Esophagus muscularis mucosa (tissue), 3 donors: Measurements from ENCODE around the gene FMN1.

Source experiments
- POLR2AphosphoS5 ChIP-seq, 2 donors: sonication (generic); formaldehyde crosslinking; IDR thresholded peaks; one replicate each; pipeline ENCODE4 v1.6.1; 2017; ENCODE audit warnings: antibody characterized with exemption in 2 of 2
- TF ChIP-seq, protein P1 (sequence below), 3 experiments: fragments of 200-600 bp in 2 of 3; fragments of 450-650 bp in 1 of 3; sonication (generic) in 2 of 3; IDR thresholded peaks; one replicate each; pipeline ENCODE4 v1.5.1; 2017 to 2019; ENCODE audit warnings: antibody characterized with exemption in 3 of 3, mild to moderate bottlenecking in 2 of 3, moderate library complexity in 1 of 3

DNA sequence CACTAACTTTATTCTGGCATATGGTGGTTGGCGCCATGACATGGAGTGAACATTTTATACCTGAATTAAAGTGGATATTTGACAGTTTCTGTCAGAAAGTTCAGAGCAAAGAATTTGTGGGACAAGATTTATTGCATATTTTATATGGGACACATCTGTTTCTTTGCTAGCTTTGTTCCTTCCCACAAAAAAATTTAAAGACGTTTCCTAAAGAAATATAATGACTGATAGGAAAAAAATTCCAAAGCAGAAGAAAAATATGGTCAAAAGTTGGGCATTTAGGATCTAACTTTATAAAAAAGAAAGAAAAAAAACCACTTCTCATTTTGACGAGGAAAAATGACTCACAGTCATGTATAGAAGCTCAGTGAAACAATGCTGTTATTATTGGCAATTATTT is 375.1 kb downstream of the FMN1 start:
- TF ChIP-seq, protein P1, sequence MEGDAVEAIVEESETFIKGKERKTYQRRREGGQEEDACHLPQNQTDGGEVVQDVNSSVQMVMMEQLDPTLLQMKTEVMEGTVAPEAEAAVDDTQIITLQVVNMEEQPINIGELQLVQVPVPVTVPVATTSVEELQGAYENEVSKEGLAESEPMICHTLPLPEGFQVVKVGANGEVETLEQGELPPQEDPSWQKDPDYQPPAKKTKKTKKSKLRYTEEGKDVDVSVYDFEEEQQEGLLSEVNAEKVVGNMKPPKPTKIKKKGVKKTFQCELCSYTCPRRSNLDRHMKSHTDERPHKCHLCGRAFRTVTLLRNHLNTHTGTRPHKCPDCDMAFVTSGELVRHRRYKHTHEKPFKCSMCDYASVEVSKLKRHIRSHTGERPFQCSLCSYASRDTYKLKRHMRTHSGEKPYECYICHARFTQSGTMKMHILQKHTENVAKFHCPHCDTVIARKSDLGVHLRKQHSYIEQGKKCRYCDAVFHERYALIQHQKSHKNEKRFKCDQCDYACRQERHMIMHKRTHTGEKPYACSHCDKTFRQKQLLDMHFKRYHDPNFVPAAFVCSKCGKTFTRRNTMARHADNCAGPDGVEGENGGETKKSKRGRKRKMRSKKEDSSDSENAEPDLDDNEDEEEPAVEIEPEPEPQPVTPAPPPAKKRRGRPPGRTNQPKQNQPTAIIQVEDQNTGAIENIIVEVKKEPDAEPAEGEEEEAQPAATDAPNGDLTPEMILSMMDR (IDR thresholded peaks at IDR 0.05) = no peak
- no peak for TF ChIP-seq POLR2AphosphoS5 (IDR thresholded peaks at IDR 0.05)
